Measurements from ENCODE around the gene ANKRD10. TPM values are rescaled to one million over a fixed set of nuclear protein-coding genes. Genes with fewer than 3 reads are reported as not detected.

ANKRD10 gene
- total RNA-seq, 4 donors from 2014 or later = 117 to 184 (median 138) TPM

- H3K36me3 ChIP-seq = peaks cover 0 to 41% (median 0%) of the 10 kb centered on the region in 3 donors
- H3K27me3 ChIP-seq = no peaks in the 10 kb centered on the region
- no peak for DNase-seq
- H3K9me3 ChIP-seq = no peaks in the 10 kb centered on the region
- H3K4me1 ChIP-seq = no peaks in the 10 kb centered on the region
- TF ChIP-seq POLR2A (IDR thresholded peaks at IDR 0.05) = no peak
- no peak for TF ChIP-seq CTCF (IDR thresholded peaks at IDR 0.05)
- H3K27ac ChIP-seq = no peak overlapping the region
- no peak overlapping the region for H3K4me3 ChIP-seq
These were observed 17.9 kb downstream of the ANKRD10 start for GRCh38 chr13:110897014-110897413.

GRCh38 chr13:110894086-110894485 is 20.8 kb downstream of the ANKRD10 start:
- peaks cover 0 to 36% (median 0%) of the 10 kb centered on the region in 3 donors for H3K36me3 ChIP-seq
- no peak for TF ChIP-seq POLR2A (IDR thresholded peaks at IDR 0.05)
- TF ChIP-seq CTCF (IDR thresholded peaks at IDR 0.05) = no peak

DNA sequence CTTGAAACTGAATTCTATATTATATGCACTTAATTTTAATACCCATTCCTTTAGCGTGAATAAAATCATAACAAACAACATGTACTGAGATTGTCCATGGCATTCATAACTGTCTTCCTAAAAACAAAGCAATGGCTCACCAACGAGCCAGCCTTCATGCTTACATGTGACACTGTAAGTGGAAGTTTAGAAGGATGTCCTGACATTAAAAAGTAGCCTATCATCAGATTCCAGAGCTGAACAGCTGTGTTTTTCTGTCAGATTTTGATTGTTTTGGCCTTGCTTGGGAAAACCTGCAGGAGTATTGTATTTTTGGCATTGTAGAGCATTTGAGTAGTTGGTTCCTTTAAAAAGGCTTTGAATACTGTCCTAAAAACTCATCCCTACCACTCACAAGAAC is 21.3 kb downstream of the ANKRD10 start:
- Histone ChIP-seq H3K9me3 (no peaks in the 10 kb centered on the region), H3K4me1 (no peaks in the 10 kb centered on the region), H3K27ac (no peak overlapping the region), H3K36me3 (peaks cover 0 to 36% (median 0%) of the 10 kb centered on the region in 3 donors), H3K27me3 (no peaks in the 10 kb centered on the region), H3K4me3 (no peak overlapping the region)
- DNase-seq = no peak
- TF ChIP-seq CTCF (IDR thresholded peaks at IDR 0.05) = no peak
- no peak for TF ChIP-seq POLR2A (IDR thresholded peaks at IDR 0.05)

More at GRCh38 chr13:110894086-110894485, 20.8 kb downstream of the ANKRD10 start:
- DNase-seq = no peak
- no peak overlapping the region for H3K4me3 ChIP-seq
- H3K27me3 ChIP-seq = no peaks in the 10 kb centered on the region
- no peaks in the 10 kb centered on the region for H3K4me1 ChIP-seq
- H3K9me3 ChIP-seq = no peaks in the 10 kb centered on the region
- no peak overlapping the region for H3K27ac ChIP-seq

DNA sequence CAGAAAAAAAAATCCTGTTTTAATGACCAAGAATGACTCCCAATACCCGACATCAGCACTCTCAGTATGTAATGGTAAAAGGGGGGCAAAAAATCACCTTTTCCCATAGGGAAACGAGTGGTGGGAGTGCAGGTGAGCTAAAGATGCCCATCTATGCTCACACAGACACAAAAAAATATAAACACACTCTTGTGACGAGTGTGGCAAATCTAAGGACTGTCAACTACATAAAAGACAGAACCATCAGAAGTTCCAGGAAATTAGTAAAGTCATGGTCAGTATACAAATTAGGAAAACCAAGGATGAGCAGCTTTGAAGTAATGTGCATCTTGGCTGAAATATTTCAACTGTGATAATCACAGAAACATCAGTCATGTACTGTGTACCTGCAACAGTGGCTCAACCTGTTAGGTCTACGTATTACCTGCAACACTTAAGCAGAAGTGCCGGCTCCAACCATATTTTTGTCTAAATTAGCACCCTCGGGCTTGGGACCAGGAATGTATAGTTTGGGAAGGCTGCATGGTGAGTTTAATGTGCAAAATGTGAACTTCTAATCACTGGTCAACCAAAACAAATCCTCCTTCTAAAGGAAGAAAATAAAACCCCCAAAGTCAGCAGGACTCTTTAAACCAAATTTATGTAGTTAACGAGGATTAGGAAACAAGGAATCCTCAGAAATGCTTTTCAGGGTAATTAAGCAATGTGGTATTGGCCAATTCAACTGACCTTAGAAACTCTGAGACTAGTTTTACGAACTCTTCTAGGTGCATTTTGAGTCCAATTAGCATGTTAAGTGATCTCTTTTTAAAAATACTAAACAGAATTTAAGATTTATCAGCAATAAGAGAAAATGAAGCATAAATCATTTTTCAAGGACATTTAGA is 24.3 kb downstream of the ANKRD10 start:
- no peaks in the 10 kb centered on the region for H3K27me3 ChIP-seq
- H3K4me3 ChIP-seq = no peak overlapping the region
- no peaks in the 10 kb centered on the region for H3K9me3 ChIP-seq
- H3K36me3 ChIP-seq = peaks cover 0 to 31% (median 0%) of the 10 kb centered on the region in 3 donors
- no peak for DNase-seq
- no peak overlapping the region for H3K27ac ChIP-seq
- no peak for TF ChIP-seq POLR2A (IDR thresholded peaks at IDR 0.05)
- no peak for TF ChIP-seq CTCF (IDR thresholded peaks at IDR 0.05)
- no peaks in the 10 kb centered on the region for H3K4me1 ChIP-seq

- Histone ChIP-seq H3K36me3 (peaks cover 0 to 17% (median 0%) of the 10 kb centered on the region in 3 donors), H3K27ac (no peak overlapping the region), H3K9me3 (no peaks in the 10 kb centered on the region), H3K4me1 (no peaks in the 10 kb centered on the region), H3K27me3 (no peaks in the 10 kb centered on the region), H3K4me3 (no peak overlapping the region)
- DNase-seq = no peak
- TF ChIP-seq POLR2A (IDR thresholded peaks at IDR 0.05) (no peak), CTCF (IDR thresholded peaks at IDR 0.05) (no peak)
These were observed 26.5 kb downstream of the ANKRD10 start for GRCh38 chr13:110888390-110888789.

Data from Peyer's patch (tissue), 4 donors.